Adipocyte (in vitro differentiated cells): ENCODE results near the gene LMO3.

ENCODE experiments used
- DNase-seq: peaks from one replicate; pipeline ENCODE4 v3.0.0-alpha.2; 2015; ENCODE audit warnings: low read depth
- H3K27me3 ChIP-seq: replicated peaks from 2 replicates; pipeline ENCODE4 v1.7.0; 2013; ENCODE audit warnings: mild to moderate bottlenecking, low read length, moderate library complexity; ENCODE audit not compliant: control insufficient read depth, insufficient read depth
- H3K36me3 ChIP-seq: 2 replicates; pipeline ENCODE4 v1.7.0; 2013; ENCODE audit warnings: low read length, mild to moderate bottlenecking, moderate library complexity; ENCODE audit not compliant: control insufficient read depth, insufficient read depth, severe bottlenecking
- H3K4me1 ChIP-seq: 2 replicates; pipeline ENCODE4 v1.7.0; 2013; ENCODE audit warnings: mild to moderate bottlenecking, low read length, moderate library complexity; ENCODE audit not compliant: control insufficient read depth, insufficient read depth
- H3K4me3 ChIP-seq: 2 replicates; pipeline ENCODE4 v1.7.0; 2013; ENCODE audit warnings: mild to moderate bottlenecking, low read length, moderate library complexity
- H3K9ac ChIP-seq: 2 replicates; pipeline ENCODE4 v1.7.0; 2013; ENCODE audit warnings: mild to moderate bottlenecking, low read length, moderate library complexity
- H3K9me3 ChIP-seq: 2 replicates; pipeline ENCODE4 v1.7.0; 2013; ENCODE audit warnings: mild to moderate bottlenecking, low read length, moderate library complexity; ENCODE audit not compliant: control insufficient read depth

The LMO3 gene

GRCh38 chr12:16599081-16599480, 6.9 kb downstream of the LMO3 start:
- DNase-seq, result no peak
- peaks cover 22% of the 10 kb centered on the region for H3K4me1 ChIP-seq
- H3K9me3 ChIP-seq, result no peaks in the 10 kb centered on the region
- H3K4me3 ChIP-seq, result no peak overlapping the region
- H3K9ac ChIP-seq, result no peak overlapping the region
- H3K27me3 ChIP-seq, result no peaks in the 10 kb centered on the region
- peaks cover 24% of the 10 kb centered on the region for H3K36me3 ChIP-seq

- no peaks in the 10 kb centered on the region for H3K27me3 ChIP-seq
- peaks cover 18% of the 10 kb centered on the region for H3K36me3 ChIP-seq
- no peak overlapping the region for H3K9ac ChIP-seq
- peaks cover 34% of the 10 kb centered on the region for H3K4me1 ChIP-seq
- no peak for DNase-seq
- H3K9me3 ChIP-seq, result no peaks in the 10 kb centered on the region
- H3K4me3 ChIP-seq, result no peak overlapping the region
Measured at GRCh38 chr12:16594797-16595196, 11.2 kb downstream of the LMO3 start.

GRCh38 chr12:16593546-16593945, 12.4 kb downstream of the LMO3 start:
- DNase-seq, result no peak
- H3K27me3 ChIP-seq, result no peaks in the 10 kb centered on the region
- peaks cover 6% of the 10 kb centered on the region for H3K36me3 ChIP-seq
- H3K4me3 ChIP-seq, result no peak overlapping the region
- no peaks in the 10 kb centered on the region for H3K9me3 ChIP-seq
- peaks cover 34% of the 10 kb centered on the region for H3K4me1 ChIP-seq
- H3K9ac ChIP-seq, result no peak overlapping the region

GRCh38 chr12:16590645-16591044, 15.3 kb downstream of the LMO3 start:
- H3K4me3 ChIP-seq, result no peak overlapping the region
- H3K4me1 ChIP-seq, result peaks cover 53% of the 10 kb centered on the region
- no peak for DNase-seq
- no peaks in the 10 kb centered on the region for H3K27me3 ChIP-seq
- H3K36me3 ChIP-seq, result peaks cover 3% of the 10 kb centered on the region
- H3K9me3 ChIP-seq, result no peaks in the 10 kb centered on the region
- H3K9ac ChIP-seq, result peak overlapping the region; percentile 21

- Histone ChIP-seq H3K36me3 (peaks cover 6% of the 10 kb centered on the region), H3K4me1 (peaks cover 66% of the 10 kb centered on the region), H3K9me3 (no peaks in the 10 kb centered on the region), H3K9ac (no peak overlapping the region), H3K4me3 (no peak overlapping the region), H3K27me3 (no peaks in the 10 kb centered on the region)
- no peak for DNase-seq
Measured at GRCh38 chr12:16588812-16589211, 17.1 kb downstream of the LMO3 start.

GRCh38 chr12:16587514-16587913, 18.4 kb downstream of the LMO3 start:
- H3K4me3 ChIP-seq, result peak overlapping the region; percentile 74

GRCh38 chr12:16587110-16587453, 18.9 kb downstream of the LMO3 start:
- Histone ChIP-seq H3K27me3 (no peaks in the 10 kb centered on the region), H3K4me1 (peaks cover 66% of the 10 kb centered on the region), H3K4me3 (peak overlapping the region; percentile 74), H3K36me3 (peaks cover 3% of the 10 kb centered on the region), H3K9me3 (no peaks in the 10 kb centered on the region), H3K9ac (peak overlapping the region; percentile 93)
- DNase-seq, result no peak

More at GRCh38 chr12:16587514-16587913, 18.4 kb downstream of the LMO3 start:
- Histone ChIP-seq H3K9me3 (no peaks in the 10 kb centered on the region), H3K4me1 (peaks cover 67% of the 10 kb centered on the region), H3K36me3 (peaks cover 3% of the 10 kb centered on the region), H3K27me3 (no peaks in the 10 kb centered on the region), H3K9ac (peak overlapping the region; percentile 93)
- no peak for DNase-seq

- H3K36me3 ChIP-seq, result peaks cover 3% of the 10 kb centered on the region
- H3K9me3 ChIP-seq, result no peaks in the 10 kb centered on the region
- no peak for DNase-seq
- H3K9ac ChIP-seq, result peak overlapping the region; percentile 93
- no peaks in the 10 kb centered on the region for H3K27me3 ChIP-seq
- peak overlapping the region; percentile 74 for H3K4me3 ChIP-seq
- peaks cover 60% of the 10 kb centered on the region for H3K4me1 ChIP-seq
Measured at GRCh38 chr12:16586350-16587109, 19.4 kb downstream of the LMO3 start.

- Histone ChIP-seq H3K9ac (peak overlapping the region; percentile 93), H3K36me3 (peaks cover 3% of the 10 kb centered on the region), H3K27me3 (no peaks in the 10 kb centered on the region), H3K4me3 (peak overlapping the region; percentile 17), H3K4me1 (peaks cover 53% of the 10 kb centered on the region), H3K9me3 (no peaks in the 10 kb centered on the region)
- no peak for DNase-seq
Measured at GRCh38 chr12:16585781-16586180, 20.2 kb downstream of the LMO3 start.

GRCh38 chr12:16583969-16584745, 21.8 kb downstream of the LMO3 start:
- H3K27me3 ChIP-seq, result no peaks in the 10 kb centered on the region
- no peak overlapping the region for H3K9ac ChIP-seq
- no peaks in the 10 kb centered on the region for H3K9me3 ChIP-seq
- H3K4me1 ChIP-seq, result peaks cover 57% of the 10 kb centered on the region
- no peak for DNase-seq
- H3K4me3 ChIP-seq, result no peak overlapping the region
- H3K36me3 ChIP-seq, result peaks cover 3% of the 10 kb centered on the region

GRCh38 chr12:16581416-16581815, 24.5 kb downstream of the LMO3 start:
- H3K9ac ChIP-seq, result no peak overlapping the region
- H3K27me3 ChIP-seq, result no peaks in the 10 kb centered on the region
- no peak for DNase-seq
- peaks cover 48% of the 10 kb centered on the region for H3K4me1 ChIP-seq
- H3K9me3 ChIP-seq, result no peaks in the 10 kb centered on the region
- H3K4me3 ChIP-seq, result no peak overlapping the region
- peaks cover 3% of the 10 kb centered on the region for H3K36me3 ChIP-seq
